ENCODE data around the gene SMIM44.
A peak's percentile ranks its signal among the peaks of the same experiment; 100 is the strongest.

The SMIM44 gene

DNA sequence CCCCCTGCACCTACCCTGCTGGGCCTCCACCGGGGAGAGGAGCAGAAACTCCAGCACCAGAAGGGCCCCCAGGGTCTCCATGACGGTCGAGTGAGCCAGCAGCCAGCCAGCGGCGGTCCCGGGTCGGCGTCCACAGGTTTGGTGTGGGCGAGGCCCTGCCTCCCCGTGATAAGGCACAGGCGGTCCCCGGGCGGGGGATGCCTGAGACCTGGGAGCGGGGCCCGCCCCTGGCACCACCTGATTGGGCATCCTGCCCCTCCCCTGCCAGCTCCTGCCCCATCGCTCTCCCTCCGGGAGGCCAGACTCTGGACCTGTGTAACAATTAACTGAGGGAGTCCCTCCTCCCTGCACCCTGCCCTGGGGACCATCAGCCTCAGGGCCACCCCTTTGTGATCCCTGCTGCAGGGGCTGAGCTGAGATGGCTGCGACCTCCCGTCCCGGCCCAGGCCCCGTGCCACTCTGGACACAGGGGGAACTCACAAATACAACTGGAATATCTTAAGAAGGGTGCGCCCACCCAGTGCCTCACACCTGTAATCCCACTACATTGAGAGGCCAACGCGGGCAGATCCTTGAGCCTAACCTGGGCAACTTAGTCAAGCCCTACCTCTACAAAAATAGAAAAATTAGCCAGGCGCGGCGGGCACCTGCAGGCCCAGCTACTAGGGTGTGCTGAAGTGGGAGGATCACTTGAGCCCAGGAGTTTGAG, 2.7 kb downstream of the SMIM44 start, which contains the start of gene SMIM24:
TSS of gene SMIM24 (minus strand) at position 143 of the 709 bp plus-strand sequence. CDS start at position 81, 62 bp downstream.
- Histone ChIP-seq H3K9me3 (ENCODE audit: control insufficient read depth, insufficient read depth, low read length) (no peaks in the 10 kb centered on the region), H3K36me3 (ENCODE audit: insufficient read depth, low read length) (no peaks in the 10 kb centered on the region), H3K9ac (ENCODE audit: low read depth, low read length) (peak within 1 kb of the TSS; percentile 53; the same call in 1 of the 2 replicates), H3K4me1 (ENCODE audit: insufficient read depth, low read length) (peaks cover 9% of the 10 kb centered on the region; the same call in 1 of the 2 replicates)

DNA sequence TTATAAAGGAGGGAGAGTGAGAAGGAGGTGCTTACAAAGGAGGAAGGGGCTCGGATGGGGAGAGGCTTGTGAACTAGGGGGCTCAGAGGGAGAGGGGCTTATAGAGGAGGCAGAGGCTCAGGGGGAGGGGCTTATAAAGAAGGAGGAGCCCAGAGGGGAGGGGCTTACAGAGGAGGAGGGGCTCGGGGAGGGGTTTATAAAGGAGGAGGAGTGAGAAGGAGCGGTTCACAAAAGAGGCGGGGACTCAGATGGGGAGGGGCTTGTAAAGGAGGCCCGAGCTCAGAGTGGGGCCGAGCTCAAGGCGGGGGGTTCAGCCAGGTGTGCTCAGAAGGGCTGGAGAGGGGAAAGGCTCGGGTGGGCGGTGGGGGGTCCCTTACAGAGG, 3.4 kb downstream of the SMIM44 start:
- Histone ChIP-seq H3K9me3 (ENCODE audit: control insufficient read depth, insufficient read depth, low read length) (no peaks in the 10 kb centered on the region), H3K36me3 (ENCODE audit: insufficient read depth, low read length) (no peaks in the 10 kb centered on the region), H3K4me1 (ENCODE audit: insufficient read depth, low read length) (peaks cover 9% of the 10 kb centered on the region; the same call in 1 of the 2 replicates), H3K9ac (ENCODE audit: low read depth, low read length) (peak overlapping the region; percentile 46; the same call in 1 of the 2 replicates)

DNA sequence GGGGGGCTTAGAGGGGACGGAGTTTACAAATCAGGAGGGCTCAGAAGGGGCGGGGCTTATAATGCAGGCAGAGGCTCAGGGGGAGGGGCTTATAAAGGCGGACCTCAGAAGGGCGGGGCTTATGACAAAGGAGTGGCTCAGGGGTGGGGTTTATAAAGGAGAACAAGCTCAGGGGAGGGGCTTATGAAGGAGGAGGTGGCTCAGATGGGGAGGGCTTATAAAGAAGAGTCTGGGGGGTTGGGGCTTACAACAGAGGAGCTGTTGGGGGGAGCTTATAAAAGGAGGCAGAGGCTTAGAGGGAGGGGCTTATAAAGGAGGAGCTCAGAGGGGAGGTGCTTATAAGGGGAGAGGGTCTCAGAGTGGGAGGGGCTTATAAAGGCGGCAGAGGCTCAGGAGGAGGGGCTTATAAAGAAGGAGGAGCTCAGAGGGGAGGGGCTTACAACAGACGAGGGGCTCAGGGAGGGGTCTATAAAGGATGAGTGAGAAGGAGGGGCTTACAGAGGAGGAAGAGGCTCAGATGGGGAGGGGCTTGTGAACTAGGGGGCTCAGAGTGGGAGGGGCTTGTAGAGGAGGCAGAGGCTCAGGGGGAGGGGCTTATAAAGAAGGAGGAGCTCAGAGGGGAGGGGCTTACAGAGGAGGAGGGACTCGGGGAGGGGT, 3.9 kb downstream of the SMIM44 start:
- Histone ChIP-seq H3K9ac (ENCODE audit: low read depth, low read length) (peak overlapping the region; percentile 53; the same call in 1 of the 2 replicates), H3K9me3 (ENCODE audit: control insufficient read depth, insufficient read depth, low read length) (no peaks in the 10 kb centered on the region)

DNA sequence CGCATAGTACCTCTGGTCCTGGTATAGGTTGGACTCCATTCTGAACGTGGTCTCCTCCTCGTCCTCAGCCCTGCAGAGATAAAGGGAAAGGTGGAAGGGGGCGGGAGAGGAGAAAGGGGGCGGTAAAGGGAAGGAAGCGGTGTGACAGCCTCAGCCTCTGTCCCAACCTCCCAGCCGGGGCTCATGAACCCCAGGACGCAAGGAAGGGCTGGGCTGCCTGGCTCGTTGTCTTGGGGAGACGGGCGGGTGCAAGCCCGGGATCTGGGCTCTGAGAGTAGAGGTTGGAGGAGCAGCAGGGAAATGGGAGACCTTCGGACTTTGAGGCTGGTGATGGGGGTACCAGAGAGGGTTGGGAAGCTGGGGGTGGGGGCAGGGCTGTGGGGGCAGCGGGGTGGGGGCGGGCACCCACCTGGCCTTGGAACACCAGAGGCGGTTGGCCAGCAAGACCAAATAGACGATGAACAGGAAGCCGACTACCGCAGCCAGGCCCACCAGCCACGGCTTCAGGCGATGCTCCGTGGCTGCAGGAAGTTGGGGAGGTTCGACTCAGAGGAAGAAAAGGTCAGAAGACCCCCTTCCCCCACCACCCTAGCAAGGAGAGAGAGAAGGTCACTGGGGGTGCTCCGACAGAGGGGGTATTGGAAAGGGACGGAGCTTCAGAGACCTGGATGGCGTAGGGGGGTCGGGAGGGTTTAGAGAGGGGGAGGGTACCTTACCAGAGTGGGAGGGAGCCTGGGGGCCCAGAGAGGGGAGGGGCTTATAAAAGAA, 4.6 kb downstream of the SMIM44 start:
- Histone ChIP-seq H3K9ac (ENCODE audit: low read depth, low read length) (peak overlapping the region; percentile 53; the same call in 1 of the 2 replicates), H3K9me3 (ENCODE audit: control insufficient read depth, insufficient read depth, low read length) (no peaks in the 10 kb centered on the region), H3K4me1 (ENCODE audit: insufficient read depth, low read length) (peaks cover 9% of the 10 kb centered on the region; the same call in 1 of the 2 replicates), H3K36me3 (ENCODE audit: insufficient read depth, low read length) (no peaks in the 10 kb centered on the region)

More for the DNA sequence above, 3.9 kb downstream of the SMIM44 start:
- Histone ChIP-seq H3K4me1 (ENCODE audit: insufficient read depth, low read length) (peaks cover 9% of the 10 kb centered on the region; the same call in 1 of the 2 replicates), H3K36me3 (ENCODE audit: insufficient read depth, low read length) (no peaks in the 10 kb centered on the region)

DNA sequence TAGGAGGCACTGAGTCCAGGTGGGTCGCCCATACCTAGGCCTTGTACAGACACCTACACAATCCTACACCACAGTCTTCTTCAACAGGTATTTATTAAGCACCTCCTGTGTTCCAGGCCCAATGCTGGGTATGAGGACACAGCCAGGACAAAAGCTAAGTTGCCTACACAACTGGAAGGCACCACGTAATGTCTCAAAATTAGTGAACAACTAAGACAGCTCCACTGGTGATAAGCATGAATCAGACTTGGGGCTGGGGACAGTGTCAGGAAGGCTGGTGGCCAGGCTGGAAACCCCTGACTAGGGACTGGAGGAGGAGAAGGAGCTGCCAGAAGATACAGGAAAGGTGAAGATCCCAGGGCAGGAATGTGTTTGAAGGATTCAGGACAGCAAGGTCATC, 5.3 kb downstream of the SMIM44 start:
- no peaks in the 10 kb centered on the region for H3K36me3 ChIP-seq (ENCODE audit: insufficient read depth, low read length)
- H3K9me3 ChIP-seq (ENCODE audit: control insufficient read depth, insufficient read depth, low read length), result no peaks in the 10 kb centered on the region
- no peak overlapping the region; the same call in 1 of the 2 replicates for H3K9ac ChIP-seq (ENCODE audit: low read depth, low read length)
- peaks cover 9% of the 10 kb centered on the region; the same call in 1 of the 2 replicates for H3K4me1 ChIP-seq (ENCODE audit: insufficient read depth, low read length)

DNA sequence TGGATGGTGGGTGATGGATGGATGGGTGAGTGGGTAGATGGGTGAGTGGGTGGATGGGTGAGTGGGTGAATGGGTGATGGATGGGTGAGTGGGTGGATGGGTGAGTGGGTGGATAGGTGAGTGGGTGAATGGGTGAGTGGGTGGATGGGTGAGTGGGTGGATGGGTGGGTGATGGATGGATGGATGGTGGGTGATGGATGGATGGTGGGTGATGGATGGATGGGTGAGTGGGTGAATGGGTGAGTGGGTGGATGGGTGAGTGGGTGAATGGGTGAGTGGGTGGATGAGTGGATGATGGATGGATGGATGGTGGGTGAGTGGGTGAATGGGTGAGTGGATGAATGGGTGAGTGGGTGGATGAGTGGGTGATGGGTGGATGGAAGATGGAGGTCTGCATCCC, 5.7 kb downstream of the SMIM44 start:
- H3K4me1 ChIP-seq (ENCODE audit: insufficient read depth, low read length), result peaks cover 9% of the 10 kb centered on the region; the same call in 1 of the 2 replicates
- no peaks in the 10 kb centered on the region for H3K36me3 ChIP-seq (ENCODE audit: insufficient read depth, low read length)
- no peaks in the 10 kb centered on the region for H3K9me3 ChIP-seq (ENCODE audit: control insufficient read depth, insufficient read depth, low read length)
- no peak overlapping the region for H3K9ac ChIP-seq (ENCODE audit: low read depth, low read length)

DNA sequence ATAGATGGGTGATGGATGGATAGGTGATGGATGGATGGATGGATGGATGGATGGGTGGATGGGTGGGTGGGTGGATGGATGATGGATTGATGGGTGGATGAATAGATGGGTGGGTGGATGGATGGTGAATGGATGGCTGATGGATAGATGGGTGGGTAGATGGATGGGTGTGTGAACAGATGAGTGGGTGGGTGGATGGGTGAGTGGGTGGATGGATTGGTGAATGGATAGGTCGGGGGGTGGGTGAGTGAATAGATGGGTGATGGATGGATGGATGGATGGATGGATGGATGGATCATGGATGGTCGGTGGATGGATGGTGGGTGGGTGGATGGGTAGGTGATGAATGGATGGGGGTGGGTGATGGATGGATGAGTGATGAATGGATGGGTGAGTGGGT, 6.4 kb downstream of the SMIM44 start:
- Histone ChIP-seq H3K36me3 (ENCODE audit: insufficient read depth, low read length) (no peaks in the 10 kb centered on the region), H3K9ac (ENCODE audit: low read depth, low read length) (no peak overlapping the region), H3K9me3 (ENCODE audit: control insufficient read depth, insufficient read depth, low read length) (no peaks in the 10 kb centered on the region), H3K4me1 (ENCODE audit: insufficient read depth, low read length) (peaks cover 9% of the 10 kb centered on the region; the same call in 1 of the 2 replicates)

DNA sequence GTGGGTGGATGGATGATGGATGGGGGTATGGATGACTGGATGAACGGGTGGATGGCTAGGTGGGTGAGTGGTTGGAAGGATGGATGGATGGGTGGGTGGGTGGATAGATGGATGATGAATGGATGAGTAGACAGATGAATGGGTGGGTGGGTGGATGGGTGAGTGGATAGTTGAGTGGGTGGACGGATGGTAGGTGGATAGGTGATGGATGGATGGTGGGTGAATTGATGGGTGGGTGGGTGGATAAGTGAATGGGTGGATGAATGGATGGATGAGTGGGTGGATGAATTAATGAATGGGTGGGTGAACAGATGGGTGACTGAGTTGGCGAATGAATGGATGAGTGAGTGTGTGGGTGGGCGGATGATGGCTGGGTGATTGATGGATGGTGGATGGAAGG, 7.8 kb downstream of the SMIM44 start:
- Histone ChIP-seq H3K9me3 (ENCODE audit: control insufficient read depth, insufficient read depth, low read length) (no peaks in the 10 kb centered on the region), H3K36me3 (ENCODE audit: insufficient read depth, low read length) (no peaks in the 10 kb centered on the region), H3K4me1 (ENCODE audit: insufficient read depth, low read length) (no peaks in the 10 kb centered on the region), H3K9ac (ENCODE audit: low read depth, low read length) (no peak overlapping the region)

DNA sequence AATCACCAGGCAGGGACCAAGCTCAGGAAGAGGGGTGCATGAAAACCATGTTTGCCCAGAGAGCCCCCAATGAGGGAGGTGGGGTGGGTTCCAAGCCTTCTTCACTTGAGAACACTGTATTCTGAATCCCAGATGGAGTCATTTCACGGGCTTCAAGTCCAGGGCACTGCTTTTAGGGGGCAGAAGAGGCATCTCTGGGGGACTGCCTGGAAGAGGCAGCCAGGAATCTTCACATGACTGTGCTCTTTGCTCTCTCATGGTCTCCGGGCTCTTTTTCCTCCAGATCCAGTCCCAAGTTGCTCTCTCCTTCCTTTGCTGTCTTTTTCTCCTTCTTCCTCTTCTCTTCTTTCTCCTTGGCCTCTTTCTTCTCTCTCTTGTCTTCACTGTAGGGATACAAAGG, 8.6 kb downstream of the SMIM44 start:
- H3K4me1 ChIP-seq (ENCODE audit: insufficient read depth, low read length), result no peaks in the 10 kb centered on the region
- no peaks in the 10 kb centered on the region for H3K9me3 ChIP-seq (ENCODE audit: control insufficient read depth, insufficient read depth, low read length)
- no peaks in the 10 kb centered on the region for H3K36me3 ChIP-seq (ENCODE audit: insufficient read depth, low read length)
- H3K9ac ChIP-seq (ENCODE audit: low read depth, low read length), result no peak overlapping the region

DNA sequence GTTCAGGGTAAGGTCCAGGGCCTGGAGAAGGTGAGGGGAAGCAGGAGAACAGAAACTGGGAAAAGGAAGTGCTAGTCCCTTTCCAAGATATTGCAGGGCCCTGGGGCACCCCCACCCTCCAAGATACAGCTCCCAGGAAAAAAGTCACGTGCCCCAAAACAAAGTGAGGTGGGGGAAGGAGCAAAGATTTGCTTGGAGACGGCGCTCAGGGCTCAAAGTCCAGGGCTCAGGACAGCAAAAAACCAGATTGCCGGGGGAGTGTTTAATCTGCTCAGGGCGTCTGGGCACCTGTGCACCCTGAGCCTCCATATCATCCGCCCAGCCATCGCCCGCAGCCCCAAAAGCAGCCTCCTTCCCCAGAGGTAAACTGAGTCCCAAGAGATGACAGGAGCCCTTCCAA, 9.2 kb downstream of the SMIM44 start:
- Histone ChIP-seq H3K4me1 (ENCODE audit: insufficient read depth, low read length) (no peaks in the 10 kb centered on the region), H3K9ac (ENCODE audit: low read depth, low read length) (no peak overlapping the region), H3K36me3 (ENCODE audit: insufficient read depth, low read length) (no peaks in the 10 kb centered on the region), H3K9me3 (ENCODE audit: control insufficient read depth, insufficient read depth, low read length) (no peaks in the 10 kb centered on the region)

DNA sequence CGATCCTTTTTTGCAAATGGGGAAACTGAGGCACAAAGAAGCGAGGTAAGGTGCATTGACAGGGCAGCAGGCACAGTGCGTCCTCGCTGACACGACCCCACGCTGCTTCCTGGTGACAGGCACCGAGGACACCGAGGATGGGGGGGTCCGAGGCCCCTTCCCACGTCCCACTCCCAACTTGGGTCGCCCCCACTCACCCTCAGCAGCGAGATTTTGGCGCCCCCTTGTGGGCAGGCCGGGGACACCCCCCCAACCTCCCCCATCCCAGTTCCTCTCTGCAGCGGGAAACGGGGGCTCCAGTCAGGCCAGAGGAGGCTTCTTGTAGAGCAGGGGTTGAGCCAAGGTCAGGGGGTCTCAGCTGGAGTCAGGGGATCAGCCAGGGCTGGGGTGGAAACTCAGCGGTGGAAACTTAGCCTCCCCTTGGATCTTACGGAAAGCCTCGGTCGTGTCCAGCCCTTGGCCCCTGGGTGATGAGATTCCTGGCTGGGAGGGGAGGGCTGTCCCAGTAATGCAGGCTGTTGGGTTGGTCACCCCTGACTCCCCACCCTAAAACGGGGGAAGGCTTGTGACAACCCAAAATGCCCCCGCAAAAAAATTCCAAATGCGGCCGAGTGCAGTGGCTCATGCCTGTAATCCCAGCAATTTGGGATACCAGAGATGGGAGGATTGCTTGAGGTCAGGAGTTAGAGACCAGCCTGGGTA, 11.1 kb downstream of the SMIM44 start:
- H3K9ac ChIP-seq (ENCODE audit: low read depth, low read length), result no peak overlapping the region
- no peaks in the 10 kb centered on the region for H3K36me3 ChIP-seq (ENCODE audit: insufficient read depth, low read length)
- no peaks in the 10 kb centered on the region for H3K4me1 ChIP-seq (ENCODE audit: insufficient read depth, low read length)
- peaks cover 4% of the 10 kb centered on the region for H3K9me3 ChIP-seq (ENCODE audit: control insufficient read depth, insufficient read depth, low read length)

DNA sequence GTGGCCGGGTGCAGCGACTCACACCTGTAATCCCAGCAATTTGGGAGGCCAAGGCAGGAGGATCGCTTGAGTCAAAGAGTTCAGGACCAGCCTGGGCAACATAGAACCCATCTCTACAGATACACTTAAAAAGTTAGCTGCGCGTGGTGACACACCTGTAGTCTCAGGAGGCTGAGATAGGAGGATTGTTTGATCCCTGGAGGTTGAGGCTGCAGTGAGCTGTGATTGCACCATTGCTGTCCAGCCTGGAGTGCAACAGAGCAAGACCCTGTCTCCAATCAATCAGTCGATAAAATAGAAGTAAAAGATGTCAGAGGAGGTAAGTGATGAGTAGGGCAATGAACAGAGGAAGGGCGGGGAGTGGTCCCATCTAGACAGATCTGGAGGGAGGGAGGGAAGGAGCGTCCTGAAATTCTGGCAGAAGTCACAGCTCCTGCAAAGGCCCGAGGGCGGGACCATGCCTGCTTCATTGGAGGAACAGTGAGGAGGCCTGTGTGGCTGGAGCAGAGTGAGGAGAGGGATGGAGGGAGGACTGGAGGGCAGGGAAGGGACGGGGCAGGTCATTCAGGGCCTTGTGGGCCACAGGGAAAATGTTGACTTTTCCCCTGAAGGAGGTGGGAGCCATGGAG, 12.6 kb downstream of the SMIM44 start:
- Histone ChIP-seq H3K9ac (ENCODE audit: low read depth, low read length) (no peak overlapping the region), H3K36me3 (ENCODE audit: insufficient read depth, low read length) (no peaks in the 10 kb centered on the region), H3K4me1 (ENCODE audit: insufficient read depth, low read length) (no peaks in the 10 kb centered on the region), H3K9me3 (ENCODE audit: control insufficient read depth, insufficient read depth, low read length) (peaks cover 4% of the 10 kb centered on the region)

DNA sequence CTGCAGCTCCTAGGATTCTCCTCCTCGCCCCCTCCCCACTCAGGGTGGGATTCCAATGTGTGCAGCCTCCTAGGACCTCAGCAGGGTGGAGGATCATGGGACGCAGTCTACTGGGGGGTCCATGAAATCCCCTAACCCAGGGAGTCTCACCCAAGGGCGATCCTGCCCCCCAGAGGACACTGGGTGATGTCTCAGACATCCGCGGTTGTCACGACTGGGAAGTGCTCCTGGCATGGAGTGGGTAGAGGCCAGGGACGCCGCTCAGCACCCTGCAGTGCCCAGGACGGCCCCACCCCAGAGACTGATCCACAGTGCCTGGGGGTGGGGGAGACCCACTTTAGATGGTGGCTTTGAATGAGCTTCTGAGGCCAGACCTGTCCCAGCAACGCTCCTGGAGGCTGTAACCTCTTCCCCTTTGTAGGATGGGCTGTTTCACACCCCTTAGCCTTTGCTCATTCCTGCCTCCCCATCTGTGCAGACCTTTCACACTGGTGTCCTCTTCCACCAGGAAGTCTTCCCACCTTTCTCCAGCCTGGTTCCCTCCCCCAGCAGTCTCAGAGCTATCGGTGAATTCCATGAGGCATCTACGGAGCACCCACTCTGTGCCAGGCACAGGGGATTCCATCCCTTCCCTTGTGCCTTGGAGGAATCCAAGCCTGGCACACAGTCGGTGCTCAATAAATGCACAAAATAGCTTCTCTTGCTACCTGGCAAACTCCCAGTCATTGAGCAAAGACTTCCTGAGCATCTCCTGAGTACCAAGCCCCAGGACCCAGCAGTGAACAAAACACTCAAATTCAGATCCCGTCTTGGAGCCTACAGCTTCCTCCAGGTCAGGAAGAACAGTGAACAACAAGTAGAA, 13.4 kb downstream of the SMIM44 start:
- Histone ChIP-seq H3K36me3 (ENCODE audit: insufficient read depth, low read length) (no peaks in the 10 kb centered on the region), H3K9me3 (ENCODE audit: control insufficient read depth, insufficient read depth, low read length) (peaks cover 4% of the 10 kb centered on the region), H3K4me1 (ENCODE audit: insufficient read depth, low read length) (no peaks in the 10 kb centered on the region), H3K9ac (ENCODE audit: low read depth, low read length) (no peak overlapping the region)
